Thymus (tissue), 11 donors: ENCODE data around the gene PHF11. TPM values are rescaled to one million over a fixed set of nuclear protein-coding genes. Genes with fewer than 3 reads are reported as not detected.

Source experiments
- DNase-seq, 9 donors: peaks; one replicate each; pipeline ENCODE4 v3.0.0-alpha.2; 2013; ENCODE audit warnings: low spot score in 9 of 9, low read depth in 6 of 9, missing footprints in 1 of 9
- H3K27ac ChIP-seq, 2 donors: one replicate each; pipeline ENCODE4 v1.5.1; 2013; ENCODE audit warnings: control low read depth in 1 of 2, low read depth in 1 of 2, low read length in 1 of 2, mild to moderate bottlenecking in 1 of 2, moderate library complexity in 1 of 2
- H3K27me3 ChIP-seq, 2 donors: one replicate each; pipeline ENCODE4 v1.5.1; 2013; ENCODE audit warnings: low read length in 1 of 2; ENCODE audit not compliant: control insufficient read depth in 2 of 2, insufficient read depth in 1 of 2
- H3K36me3 ChIP-seq, 2 donors: one replicate each; pipeline ENCODE4 v1.5.1; 2013; ENCODE audit warnings: low read length in 1 of 2, mild to moderate bottlenecking in 1 of 2, moderate library complexity in 1 of 2; ENCODE audit not compliant: control insufficient read depth in 2 of 2, insufficient read depth in 2 of 2
- H3K4me1 ChIP-seq, 2 donors: one replicate each; pipeline ENCODE4 v1.5.1; 2013; ENCODE audit warnings: low read length in 2 of 2; ENCODE audit not compliant: control insufficient read depth in 2 of 2, insufficient read depth in 2 of 2
- H3K4me3 ChIP-seq, 2 donors: one replicate each; pipeline ENCODE4 v1.5.1; 2013; ENCODE audit warnings: low read length in 2 of 2, control low read depth in 1 of 2, mild to moderate bottlenecking in 1 of 2
- H3K9me3 ChIP-seq, 2 donors: one replicate each; pipeline ENCODE4 v1.5.1; 2013; ENCODE audit warnings: low read length in 1 of 2, mild to moderate bottlenecking in 1 of 2; ENCODE audit not compliant: control insufficient read depth in 2 of 2, insufficient read depth in 1 of 2
- WGBS: extraction: QIAGEN DNeasy Blood & Tissue Kit; methylation state at CpG from one replicate; pipeline ENCODE4 v1.1.7; 2013; 5-methylcytosine and 5-hydroxymethylcytosine counted together
- polyA plus RNA-seq: library from polyadenylated mRNA; stranded (reverse); fragments of 200-250 nt; gene quantifications from one replicate; pipeline ENCODE4 v1.2.3, GENCODE V29; 2013
- total RNA-seq: library from RNA; stranded (reverse); fragments of 120-200 nt; gene quantifications from one replicate; pipeline ENCODE4 v1.2.4, GENCODE V29; 2013
- donor health status: healthy.

The PHF11 gene
- total and polyA plus RNA-seq, 2 donors: 32.9 to 170 TPM

DNA sequence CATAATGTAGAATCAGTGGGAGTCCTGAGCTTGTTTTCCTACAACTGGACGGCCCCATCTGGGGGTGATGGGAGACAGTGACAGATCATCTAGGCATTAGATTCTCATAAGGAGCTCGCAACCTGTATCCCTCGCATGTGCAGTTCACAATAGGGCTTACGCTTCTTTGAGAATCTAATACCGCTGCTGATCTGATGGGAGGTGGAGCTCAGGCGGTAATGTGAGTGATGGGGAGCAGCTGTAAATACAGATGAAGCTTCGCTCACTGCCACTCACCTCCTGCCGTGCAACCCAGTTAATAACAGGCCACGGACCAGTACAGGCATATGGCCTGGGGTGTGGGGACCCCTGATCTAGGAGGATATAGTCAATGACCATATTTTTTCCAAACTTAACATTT is 50.8 kb downstream of the PHF11 start:
- Histone ChIP-seq H3K4me1 (no peaks in the 10 kb centered on the region), H3K36me3 (peaks cover 34 to 43% of the 10 kb centered on the region in 2 donors), H3K9me3 (no peaks in the 10 kb centered on the region), H3K27me3 (no peaks in the 10 kb centered on the region), H3K4me3 (no peak overlapping the region), H3K27ac (no peak overlapping the region)
- 96% methylated on average over 9 of the region's 9 CpGs for WGBS
- no peak for DNase-seq

DNA sequence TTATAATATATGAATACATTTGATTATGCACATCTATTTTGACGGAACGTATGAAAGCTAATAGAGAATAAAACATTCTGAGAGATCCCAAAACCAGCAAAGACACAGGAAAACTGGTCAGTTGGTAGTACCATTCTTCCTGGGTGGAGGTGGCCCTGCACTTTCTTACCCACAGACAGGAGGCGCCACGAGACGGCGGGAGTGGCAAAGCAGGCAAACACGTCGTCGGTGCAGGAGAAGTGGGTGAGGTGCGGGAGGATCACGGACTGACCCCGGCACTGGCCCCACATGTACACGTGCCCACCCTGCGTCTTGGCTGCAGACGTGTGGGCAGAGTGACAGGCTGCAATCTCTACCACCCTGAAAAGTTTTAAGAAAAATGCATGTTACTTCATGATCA is 53.5 kb downstream of the PHF11 start:
- no peak for DNase-seq
- peaks cover 51% of the 10 kb centered on the region in 2 donors for H3K36me3 ChIP-seq
- no peak overlapping the region for H3K27ac ChIP-seq
- H3K27me3 ChIP-seq: no peaks in the 10 kb centered on the region
- WGBS: 91% methylated on average over 15 of the region's 15 CpGs
- H3K9me3 ChIP-seq: no peaks in the 10 kb centered on the region
- no peaks in the 10 kb centered on the region for H3K4me1 ChIP-seq
- H3K4me3 ChIP-seq: no peak overlapping the region

DNA sequence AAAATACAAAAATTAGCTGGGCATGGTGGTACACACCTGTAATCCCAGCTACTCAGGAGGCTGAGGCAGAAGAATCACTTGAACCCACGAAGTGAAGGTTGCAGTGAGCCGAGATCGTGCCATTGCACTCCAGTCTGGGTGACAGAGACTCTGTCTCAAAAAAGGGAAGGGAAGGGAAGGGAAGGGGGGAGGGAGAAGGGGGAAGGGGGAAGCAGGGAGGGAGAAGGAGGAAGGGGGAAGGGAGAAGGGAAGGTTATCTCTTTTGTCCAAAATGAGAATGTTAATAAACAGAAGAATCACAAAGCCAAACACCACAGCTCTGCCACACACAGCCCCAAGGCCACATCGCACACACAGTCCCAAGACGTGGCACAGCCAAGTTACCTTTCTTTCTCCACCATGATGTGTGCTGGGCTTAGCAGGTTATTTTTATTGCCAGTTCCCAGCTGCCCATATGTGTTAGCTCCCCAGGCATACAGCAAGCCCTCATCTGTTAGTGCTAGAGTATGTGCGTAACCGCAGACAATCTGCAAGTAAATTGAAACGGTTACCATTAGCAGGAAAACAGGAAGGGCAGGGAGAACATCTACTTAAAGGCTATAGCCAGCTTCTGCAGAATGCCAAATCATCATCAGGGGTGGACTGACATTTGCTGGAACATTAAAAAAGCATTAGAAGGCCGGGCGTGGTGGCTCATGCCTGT is 55.3 kb downstream of the PHF11 start:
- Histone ChIP-seq H3K9me3 (no peaks in the 10 kb centered on the region), H3K4me1 (no peaks in the 10 kb centered on the region), H3K4me3 (no peak overlapping the region), H3K36me3 (peaks cover 55 to 57% of the 10 kb centered on the region in 2 donors), H3K27me3 (no peaks in the 10 kb centered on the region), H3K27ac (no peak overlapping the region)
- 42% methylated on average over 10 of the region's 10 CpGs for WGBS
- no peak for DNase-seq

DNA sequence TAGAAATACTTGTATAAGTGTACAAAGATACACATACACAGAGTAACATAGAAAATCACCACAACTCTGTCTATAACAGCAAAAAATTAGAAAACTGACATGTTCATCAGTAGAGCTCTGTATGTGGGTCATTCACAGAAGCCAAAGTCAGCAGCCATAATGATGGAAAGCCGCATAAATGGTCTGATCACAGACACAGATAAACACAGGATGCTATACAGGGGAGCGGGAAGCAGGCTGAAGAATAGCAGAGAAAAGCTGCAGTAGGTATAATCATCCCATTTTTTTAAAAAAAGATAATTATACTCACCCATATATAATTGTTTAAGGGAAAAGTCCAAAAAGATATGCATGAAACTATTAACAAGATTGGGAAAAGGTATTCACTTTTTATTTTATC is 58.1 kb downstream of the PHF11 start:
- WGBS: 96% methylated on average over 2 of the region's 2 CpGs
- Histone ChIP-seq H3K9me3 (no peaks in the 10 kb centered on the region), H3K27me3 (no peaks in the 10 kb centered on the region), H3K36me3 (peaks cover 50 to 54% of the 10 kb centered on the region in 2 donors), H3K4me3 (no peak overlapping the region), H3K4me1 (no peaks in the 10 kb centered on the region), H3K27ac (no peak overlapping the region)
- DNase-seq: no peak

- Histone ChIP-seq H3K36me3 (peaks cover 47 to 52% of the 10 kb centered on the region in 2 donors), H3K4me3 (no peak overlapping the region), H3K9me3 (no peaks in the 10 kb centered on the region), H3K4me1 (no peaks in the 10 kb centered on the region), H3K27ac (no peak overlapping the region), H3K27me3 (no peaks in the 10 kb centered on the region)
- no peak for DNase-seq
- 90% methylated on average over 11 of the region's 11 CpGs for WGBS
Observed at GRCh38 chr13:49554387-49554786, 58.6 kb downstream of the PHF11 start.

DNA sequence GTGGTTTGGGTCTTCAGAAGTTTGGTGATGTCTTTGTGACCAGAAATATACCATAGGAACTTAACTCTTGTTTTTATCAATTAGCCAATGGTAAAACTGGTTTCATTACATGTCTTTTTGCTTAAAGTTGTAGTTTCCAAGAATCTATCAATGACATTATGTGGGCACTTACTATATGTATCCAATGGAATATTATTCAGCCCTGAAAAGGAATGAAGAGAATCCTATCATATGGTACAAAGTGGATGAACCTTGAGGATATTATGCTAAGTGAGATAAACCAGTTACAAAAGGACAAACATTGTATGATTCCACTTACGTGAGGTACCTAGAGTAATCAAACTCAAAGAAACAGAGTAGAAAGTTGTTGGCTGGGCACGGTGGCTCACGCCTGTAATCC is 63.3 kb downstream of the PHF11 start:
- peaks cover 21 to 43% of the 10 kb centered on the region in 2 donors for H3K36me3 ChIP-seq
- no peak overlapping the region for H3K4me3 ChIP-seq
- H3K4me1 ChIP-seq: peaks cover 0 to 3% of the 10 kb centered on the region in 2 donors
- H3K27ac ChIP-seq: no peak overlapping the region
- no peaks in the 10 kb centered on the region for H3K9me3 ChIP-seq
- DNase-seq: no peak
- 100% methylated on average over 3 of the region's 3 CpGs for WGBS
- no peaks in the 10 kb centered on the region for H3K27me3 ChIP-seq

- Histone ChIP-seq H3K9me3 (no peaks in the 10 kb centered on the region), H3K4me1 (peaks cover 0 to 3% of the 10 kb centered on the region in 2 donors), H3K27ac (peak overlapping the region in 1 of 2 donors; percentile 6), H3K36me3 (peaks cover 11 to 33% of the 10 kb centered on the region in 2 donors), H3K27me3 (no peaks in the 10 kb centered on the region), H3K4me3 (no peak overlapping the region)
- 67% methylated on average over 10 of the region's 10 CpGs for WGBS
- peak in 1 of 9 donors; percentile 20 for DNase-seq
Observed at GRCh38 chr13:49560270-49561061, 64.7 kb downstream of the PHF11 start.

GRCh38 chr13:49561062-49561410 is 65.3 kb downstream of the PHF11 start:
- Histone ChIP-seq H3K4me3 (no peak overlapping the region), H3K36me3 (peaks cover 10 to 30% of the 10 kb centered on the region in 2 donors), H3K27me3 (no peaks in the 10 kb centered on the region), H3K27ac (no peak overlapping the region), H3K4me1 (peaks cover 0 to 3% of the 10 kb centered on the region in 2 donors), H3K9me3 (no peaks in the 10 kb centered on the region)
- no peak for DNase-seq
- WGBS: 81% methylated on average over 3 of the region's 3 CpGs

- no peak for DNase-seq
- Histone ChIP-seq H3K9me3 (no peaks in the 10 kb centered on the region), H3K27ac (no peak overlapping the region), H3K27me3 (no peaks in the 10 kb centered on the region), H3K4me1 (peaks cover 0 to 3% of the 10 kb centered on the region in 2 donors), H3K4me3 (no peak overlapping the region), H3K36me3 (peaks cover 6 to 31% of the 10 kb centered on the region in 2 donors)
- 77% methylated on average over 5 of the region's 5 CpGs for WGBS
Observed at GRCh38 chr13:49563516-49563915, 67.8 kb downstream of the PHF11 start.
